A204.1 (cell line): ENCODE results near the gene TWIST2.

ENCODE experiments used
- FAIRE-seq: peaks from 2 replicates; lab custom pipeline; 2012; peaks lifted over from hg19 to GRCh38; lab: Jason Lieb, UNC

Gene TWIST2

DNA sequence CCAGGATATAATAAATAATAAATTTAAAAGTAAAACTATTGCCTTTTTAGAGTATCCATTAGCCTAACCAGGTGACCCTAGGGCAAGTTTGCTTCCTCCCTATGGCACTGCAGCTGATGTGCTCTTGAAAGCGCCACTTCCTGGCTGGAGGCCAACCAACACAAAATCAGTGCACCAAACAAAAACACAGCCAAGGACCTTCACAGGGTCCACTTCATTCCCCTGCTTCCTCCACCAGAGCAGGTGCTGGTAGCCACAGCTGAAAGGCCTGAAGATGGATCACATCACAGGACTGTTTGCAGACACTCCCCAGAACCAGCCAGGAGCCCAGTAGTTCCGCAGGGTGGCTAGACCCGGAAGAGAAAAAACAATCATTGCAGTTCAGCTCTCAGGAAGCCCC lies 108.8 kb downstream of the TWIST2 start:
- FAIRE-seq, result no peak
